ENCODE data around the gene TRAF6. TPM values are rescaled to one million over a fixed set of nuclear protein-coding genes. Genes with fewer than 3 reads are reported as not detected.

Gene TRAF6
- total RNA-seq, 1 experiment from 2014 or later: 10.9 TPM

DNA sequence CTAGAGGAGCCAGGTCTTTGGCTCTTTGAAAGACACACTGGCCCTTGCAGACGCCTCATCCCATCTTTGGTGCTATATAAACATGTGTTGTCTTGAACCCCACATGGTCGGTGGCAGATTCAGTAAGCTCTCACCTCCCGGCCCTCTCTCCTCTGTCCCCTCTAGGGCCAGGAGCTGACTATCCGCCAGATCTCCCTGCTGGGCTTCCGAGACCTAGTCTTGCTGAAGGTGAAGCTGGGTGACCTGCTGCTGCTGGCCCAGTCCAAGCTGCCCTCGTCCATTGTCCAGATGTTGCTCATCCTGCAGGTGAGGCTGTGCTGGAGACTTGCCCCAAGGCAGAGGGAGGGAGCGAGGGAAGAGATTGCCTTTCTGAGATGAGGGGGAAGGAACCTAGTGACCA, 63.9 kb downstream of the TRAF6 start:
- BruUV-seq (replicated peaks): no TSS peak
- H3K4me1 Mint-ChIP-seq (ENCODE audit: low read depth, unreplicated experiment): peaks cover 8% of the 10 kb centered on the region
- no peaks in the 10 kb centered on the region for H3K36me3 Mint-ChIP-seq (ENCODE audit: insufficient read depth, unreplicated experiment)
- peaks cover 2% of the 10 kb centered on the region for H3K27me3 Mint-ChIP-seq (ENCODE audit: insufficient read depth, unreplicated experiment)
- H3K9me3 ChIP-seq: no peaks in the 10 kb centered on the region
- intact Hi-C loops (cut with micrococcal nuclease; ENCODE audit: unreplicated experiment): no loop called here
- no peak overlapping the region for H3K4me3 ChIP-seq (ENCODE audit: low read depth, low read length)
- POLR2A ChIA-PET: no interaction called here
- H3K27me3 ChIP-seq (replicated peaks; ENCODE audit: control insufficient read depth, insufficient read depth, low read length): no peaks in the 10 kb centered on the region
- H3K4me3 Mint-ChIP-seq (ENCODE audit: unreplicated experiment): no peak overlapping the region
- TF ChIP-seq, protein P1, sequence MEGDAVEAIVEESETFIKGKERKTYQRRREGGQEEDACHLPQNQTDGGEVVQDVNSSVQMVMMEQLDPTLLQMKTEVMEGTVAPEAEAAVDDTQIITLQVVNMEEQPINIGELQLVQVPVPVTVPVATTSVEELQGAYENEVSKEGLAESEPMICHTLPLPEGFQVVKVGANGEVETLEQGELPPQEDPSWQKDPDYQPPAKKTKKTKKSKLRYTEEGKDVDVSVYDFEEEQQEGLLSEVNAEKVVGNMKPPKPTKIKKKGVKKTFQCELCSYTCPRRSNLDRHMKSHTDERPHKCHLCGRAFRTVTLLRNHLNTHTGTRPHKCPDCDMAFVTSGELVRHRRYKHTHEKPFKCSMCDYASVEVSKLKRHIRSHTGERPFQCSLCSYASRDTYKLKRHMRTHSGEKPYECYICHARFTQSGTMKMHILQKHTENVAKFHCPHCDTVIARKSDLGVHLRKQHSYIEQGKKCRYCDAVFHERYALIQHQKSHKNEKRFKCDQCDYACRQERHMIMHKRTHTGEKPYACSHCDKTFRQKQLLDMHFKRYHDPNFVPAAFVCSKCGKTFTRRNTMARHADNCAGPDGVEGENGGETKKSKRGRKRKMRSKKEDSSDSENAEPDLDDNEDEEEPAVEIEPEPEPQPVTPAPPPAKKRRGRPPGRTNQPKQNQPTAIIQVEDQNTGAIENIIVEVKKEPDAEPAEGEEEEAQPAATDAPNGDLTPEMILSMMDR (IDR thresholded peaks at IDR 0.05; ENCODE audit: insufficient read depth in 1 of 2, low read depth in 1 of 2, low read length in 1 of 2, severe bottlenecking in 1 of 2, unreplicated experiment in 1 of 2): no peak
- no peaks in the 10 kb centered on the region for H3K4me1 ChIP-seq
- CTCF ChIA-PET: no interaction called here
- H3K9me3 Mint-ChIP-seq (ENCODE audit: unreplicated experiment): peaks cover 9% of the 10 kb centered on the region
- H3K36me3 ChIP-seq (ENCODE audit: control insufficient read depth, insufficient read depth, low read length): no peaks in the 10 kb centered on the region
- no peak for DNase-seq
- H3K27ac Mint-ChIP-seq (ENCODE audit: unreplicated experiment): no peak overlapping the region

DNA sequence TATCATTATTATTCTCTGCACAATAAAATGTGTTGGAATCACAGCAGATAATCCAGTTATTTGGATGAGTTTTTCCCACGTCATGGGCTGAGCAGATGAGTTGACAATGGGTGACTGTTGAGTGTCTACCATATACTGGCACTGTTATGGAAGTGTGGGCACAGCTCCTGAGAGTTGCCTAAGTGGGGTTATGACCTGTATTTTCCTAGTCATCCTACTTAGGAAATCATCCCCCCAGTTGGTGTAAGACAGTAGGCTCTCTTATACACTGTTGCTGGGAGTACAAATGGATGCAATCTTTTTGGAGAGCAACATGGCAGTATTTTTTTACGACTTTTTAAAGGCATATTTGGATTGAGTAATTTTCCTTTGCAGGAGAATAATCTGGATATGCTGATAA, 66.4 kb downstream of the TRAF6 start:
- BruUV-seq (replicated peaks): no TSS peak
- H3K9me3 Mint-ChIP-seq (ENCODE audit: unreplicated experiment): peaks cover 9% of the 10 kb centered on the region
- TF ChIP-seq, protein P1 (IDR thresholded peaks at IDR 0.05; ENCODE audit: insufficient read depth in 1 of 2, low read depth in 1 of 2, low read length in 1 of 2, severe bottlenecking in 1 of 2, unreplicated experiment in 1 of 2): no peak
- ChIA-PET POLR2A (no interaction called here), CTCF (no interaction called here)
- no peak overlapping the region for H3K27ac Mint-ChIP-seq (ENCODE audit: unreplicated experiment)
- Histone ChIP-seq H3K36me3 (ENCODE audit: control insufficient read depth, insufficient read depth, low read length) (no peaks in the 10 kb centered on the region), H3K4me3 (ENCODE audit: low read depth, low read length) (no peak overlapping the region), H3K4me1 (no peaks in the 10 kb centered on the region), H3K27me3 (replicated peaks; ENCODE audit: control insufficient read depth, insufficient read depth, low read length) (no peaks in the 10 kb centered on the region), H3K9me3 (no peaks in the 10 kb centered on the region)
- intact Hi-C loops (cut with micrococcal nuclease; ENCODE audit: unreplicated experiment): no loop called here
- no peak overlapping the region for H3K4me3 Mint-ChIP-seq (ENCODE audit: unreplicated experiment)
- H3K4me1 Mint-ChIP-seq (ENCODE audit: low read depth, unreplicated experiment): no peaks in the 10 kb centered on the region
- DNase-seq: no peak
- H3K36me3 Mint-ChIP-seq (ENCODE audit: insufficient read depth, unreplicated experiment): no peaks in the 10 kb centered on the region
- H3K27me3 Mint-ChIP-seq (ENCODE audit: insufficient read depth, unreplicated experiment): peaks cover 2% of the 10 kb centered on the region

DNA sequence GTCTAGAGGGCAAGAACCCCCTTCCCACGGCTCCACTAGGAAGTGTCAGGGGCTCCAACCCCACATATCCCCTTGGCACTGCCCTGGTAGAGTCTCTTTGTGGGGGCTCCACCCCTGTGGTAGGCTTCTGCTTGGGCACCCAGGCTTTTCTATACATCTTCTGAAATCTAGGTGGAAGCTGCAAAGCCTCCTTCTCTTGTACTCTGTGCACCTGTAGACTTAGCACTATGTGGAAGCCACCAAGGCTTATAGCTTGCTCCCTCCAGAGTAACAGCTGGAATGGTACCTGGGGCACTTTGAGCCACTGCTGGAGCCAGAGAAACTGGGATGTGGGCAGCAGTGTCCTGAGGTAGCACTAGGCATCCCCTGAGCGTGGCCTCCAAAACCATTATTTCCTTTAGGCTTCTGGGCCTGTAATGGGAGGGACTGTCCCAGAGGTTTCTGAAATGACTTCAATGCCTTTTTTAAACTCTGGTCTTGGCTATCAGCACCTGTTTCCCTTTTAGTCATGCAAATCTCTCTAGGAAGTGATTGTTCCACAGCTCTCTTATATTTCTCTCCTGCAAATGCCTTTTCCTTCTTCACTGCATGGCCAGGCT, 68.4 kb downstream of the TRAF6 start:
- no peaks in the 10 kb centered on the region for H3K27me3 ChIP-seq (replicated peaks; ENCODE audit: control insufficient read depth, insufficient read depth, low read length)
- TF ChIP-seq, protein P1 (IDR thresholded peaks at IDR 0.05; ENCODE audit: insufficient read depth in 1 of 2, low read depth in 1 of 2, low read length in 1 of 2, severe bottlenecking in 1 of 2, unreplicated experiment in 1 of 2): no peak
- Mint-ChIP-seq H3K27ac (ENCODE audit: unreplicated experiment) (no peak overlapping the region), H3K36me3 (ENCODE audit: insufficient read depth, unreplicated experiment) (no peaks in the 10 kb centered on the region), H3K9me3 (ENCODE audit: unreplicated experiment) (peaks cover 9% of the 10 kb centered on the region), H3K27me3 (ENCODE audit: insufficient read depth, unreplicated experiment) (peaks cover 2% of the 10 kb centered on the region), H3K4me1 (ENCODE audit: low read depth, unreplicated experiment) (no peaks in the 10 kb centered on the region), H3K4me3 (ENCODE audit: unreplicated experiment) (no peak overlapping the region)
- no peaks in the 10 kb centered on the region for H3K9me3 ChIP-seq
- ChIA-PET POLR2A (no interaction called here), CTCF (no interaction called here)
- no peaks in the 10 kb centered on the region for H3K4me1 ChIP-seq
- no peaks in the 10 kb centered on the region for H3K36me3 ChIP-seq (ENCODE audit: control insufficient read depth, insufficient read depth, low read length)
- intact Hi-C loops (cut with micrococcal nuclease; ENCODE audit: unreplicated experiment): no loop called here
- H3K4me3 ChIP-seq (ENCODE audit: low read depth, low read length): no peak overlapping the region
- BruUV-seq (replicated peaks): no TSS peak
- DNase-seq: no peak
